GM12801 (cell line): ENCODE results near the gene ITIH5.

ENCODE experiments used
- CTCF ChIP-seq: IDR thresholded peaks from one replicate; pipeline ENCODE4 v1.5.1; 2011; ENCODE audit warnings: control low read depth; ENCODE audit not compliant: insufficient read length; ENCODE audit errors: extremely low read depth

ITIH5 gene

GRCh38 chr10:7649673-7650300 is 17.0 kb downstream of the ITIH5 start:
- TF ChIP-seq CTCF, result no peak

GRCh38 chr10:7647062-7647664 is 19.6 kb downstream of the ITIH5 start:
- TF ChIP-seq CTCF, result no peak

GRCh38 chr10:7642491-7643011 is 24.2 kb downstream of the ITIH5 start:
- TF ChIP-seq CTCF, result no peak

- no peak for TF ChIP-seq CTCF
These were observed 31.2 kb downstream of the ITIH5 start for GRCh38 chr10:7635408-7636125.

- no peak for TF ChIP-seq CTCF
These were observed 32.4 kb downstream of the ITIH5 start for GRCh38 chr10:7634142-7634894.

GRCh38 chr10:7626283-7626682 is 40.5 kb downstream of the ITIH5 start:
- no peak for TF ChIP-seq CTCF

GRCh38 chr10:7625836-7626235 is 40.9 kb downstream of the ITIH5 start:
- TF ChIP-seq CTCF, result no peak
